Stimulated activated CD8-positive, alpha-beta memory T cell treated with anti-CD3 and anti-CD28 coated beads, Interleukin-7, amount 100 ng/mL, for 24 hours (primary cell): Measurements from ENCODE around the gene PDE4D.
"Not testable (repeated sequence)": the region's sequence is repeated elsewhere in the genome, so short reads cannot be mapped to it uniquely, and the experiment has no call there.

Experiments
- DNase-seq: peaks from one replicate; pipeline ENCODE4 v3.0.0-alpha.2; 2020; ENCODE audit warnings: low read depth

The PDE4D gene

DNA sequence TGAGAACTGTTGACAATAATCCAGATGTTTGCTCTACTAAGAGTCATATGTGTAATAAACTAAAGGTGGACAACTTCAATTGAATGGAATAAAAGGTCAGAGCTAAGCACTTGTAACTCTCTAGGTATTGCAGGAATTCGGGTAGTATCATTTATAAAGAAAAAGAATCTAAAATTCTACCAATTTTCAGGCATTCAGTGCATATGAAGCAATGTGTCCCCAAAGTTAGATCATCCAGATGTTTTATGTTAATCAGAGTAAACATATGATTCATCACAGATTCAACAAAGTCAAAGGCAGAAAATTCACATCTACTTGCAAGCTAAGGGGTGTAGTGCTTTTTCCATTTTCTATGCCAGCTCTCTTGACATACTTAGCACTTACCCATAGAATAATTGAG is 477.1 kb downstream of the PDE4D start:
- no peak for DNase-seq

DNA sequence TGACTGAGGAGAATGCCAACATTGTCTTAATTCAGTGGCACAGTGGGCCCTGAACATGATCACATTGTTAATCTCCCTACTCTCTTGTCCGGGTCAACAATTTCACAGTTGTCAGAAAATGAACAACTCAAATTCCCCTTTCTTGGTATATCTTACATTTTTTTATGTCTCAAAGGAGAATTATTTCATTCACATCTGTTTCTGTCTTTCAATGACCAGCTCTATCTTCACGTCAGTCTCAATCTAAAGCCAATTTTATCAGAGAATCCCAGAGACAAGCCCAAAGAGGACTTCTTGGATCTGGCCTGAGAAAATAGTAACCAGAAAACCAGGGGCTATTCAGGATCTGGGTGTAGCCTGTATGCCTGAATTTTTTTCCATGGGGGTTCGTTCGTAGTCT is 477.5 kb downstream of the PDE4D start:
- no peak for DNase-seq

DNA sequence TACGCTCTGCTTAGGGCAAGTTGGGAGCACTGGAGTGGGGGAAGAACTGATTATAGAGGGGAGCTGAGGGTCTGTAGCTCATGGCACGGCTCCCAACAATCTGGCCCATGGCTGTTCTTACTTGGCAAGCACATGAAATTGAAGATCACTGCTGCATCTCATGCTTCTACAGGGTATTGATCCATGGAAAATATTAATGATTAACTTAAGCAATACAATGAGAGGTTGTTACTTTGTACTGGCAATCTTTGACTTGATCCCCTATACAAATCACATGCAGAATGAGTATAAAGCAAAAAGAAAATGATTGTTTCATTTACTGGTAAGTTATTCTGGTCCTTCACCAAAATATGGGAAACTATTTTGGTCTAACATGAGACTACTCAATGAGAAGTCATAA is 481.1 kb downstream of the PDE4D start:
- DNase-seq, result no peak

GRCh38 chr5:59408997-59409396 is 484.5 kb downstream of the PDE4D start:
- not testable (repeated sequence) for DNase-seq

DNA sequence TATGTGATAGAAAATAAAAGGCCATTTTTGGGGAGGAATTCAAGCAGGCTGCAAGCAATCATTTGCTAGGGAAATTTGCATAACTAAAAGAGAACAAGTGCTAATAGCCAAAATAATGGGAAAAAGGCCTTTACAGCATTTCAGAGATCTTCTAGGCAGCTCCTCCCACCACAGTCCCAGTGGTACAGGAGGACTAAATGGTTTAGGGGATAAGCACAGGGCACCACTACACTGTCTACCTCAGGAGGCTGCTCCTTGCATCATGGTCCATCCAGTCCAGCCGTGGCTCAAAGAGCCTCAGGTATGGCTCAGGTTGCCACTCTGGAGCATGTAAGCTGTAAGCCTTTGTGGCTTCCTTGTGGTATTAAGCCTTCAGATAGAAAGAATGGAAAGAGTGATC is 485.6 kb downstream of the PDE4D start:
- DNase-seq, result no peak

GRCh38 chr5:59401637-59402036 is 491.9 kb downstream of the PDE4D start:
- DNase-seq, result no peak

GRCh38 chr5:59394956-59395355 is 498.6 kb downstream of the PDE4D start:
- DNase-seq, result not testable (repeated sequence)

GRCh38 chr5:59393585-59394420 is 499.7 kb downstream of the PDE4D start:
- DNase-seq, result no peak

GRCh38 chr5:59391576-59391975 is 501.9 kb downstream of the PDE4D start:
- no peak for DNase-seq

GRCh38 chr5:59390989-59391388 is 502.5 kb downstream of the PDE4D start:
- DNase-seq, result no peak

DNA sequence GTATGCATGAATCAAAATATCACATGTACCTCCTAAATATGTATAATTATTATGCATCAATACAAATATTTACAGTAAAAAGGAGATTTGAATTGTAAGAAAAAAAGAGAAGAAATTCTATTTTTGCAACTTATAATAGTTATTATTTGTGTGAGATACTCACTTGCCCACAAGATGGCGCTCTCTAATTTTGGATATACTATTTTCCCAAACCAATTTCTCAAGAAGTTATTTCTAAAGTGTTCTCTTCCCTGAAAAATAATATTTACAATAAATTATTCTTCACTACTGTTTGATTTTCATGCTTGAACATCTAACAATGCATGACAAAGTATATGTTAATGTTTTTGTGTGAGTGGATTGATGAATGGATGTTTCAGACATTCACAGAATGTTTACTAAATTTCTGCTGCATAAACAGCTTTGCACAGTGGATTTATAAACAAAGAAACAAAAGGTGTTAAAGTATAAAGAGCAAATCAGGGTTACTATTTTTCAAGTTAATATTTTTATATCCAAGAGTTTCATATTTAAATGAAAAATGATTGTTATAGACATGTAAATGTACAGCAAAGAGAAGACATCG is 503.4 kb downstream of the PDE4D start:
- no peak for DNase-seq

DNA sequence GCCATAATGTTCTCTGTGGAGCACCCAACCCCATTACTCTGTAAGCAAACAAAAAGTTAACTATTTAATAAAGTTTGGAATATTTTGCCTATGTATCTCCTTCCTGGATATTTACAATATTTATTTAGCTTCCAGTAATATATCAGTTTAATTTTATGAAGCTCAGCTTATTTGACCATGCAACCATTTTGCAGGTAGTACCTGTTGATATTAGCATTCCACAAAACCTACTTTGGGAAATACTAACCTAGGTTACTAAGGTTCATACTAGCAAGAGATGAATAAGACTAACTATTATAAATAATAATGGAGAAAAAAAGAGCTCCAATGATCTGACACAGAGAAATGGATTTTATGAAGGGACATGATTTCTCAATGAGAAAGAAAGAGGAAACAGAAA is 506.4 kb downstream of the PDE4D start:
- no peak for DNase-seq

GRCh38 chr5:59385700-59386099 is 507.8 kb downstream of the PDE4D start:
- no peak for DNase-seq

DNA sequence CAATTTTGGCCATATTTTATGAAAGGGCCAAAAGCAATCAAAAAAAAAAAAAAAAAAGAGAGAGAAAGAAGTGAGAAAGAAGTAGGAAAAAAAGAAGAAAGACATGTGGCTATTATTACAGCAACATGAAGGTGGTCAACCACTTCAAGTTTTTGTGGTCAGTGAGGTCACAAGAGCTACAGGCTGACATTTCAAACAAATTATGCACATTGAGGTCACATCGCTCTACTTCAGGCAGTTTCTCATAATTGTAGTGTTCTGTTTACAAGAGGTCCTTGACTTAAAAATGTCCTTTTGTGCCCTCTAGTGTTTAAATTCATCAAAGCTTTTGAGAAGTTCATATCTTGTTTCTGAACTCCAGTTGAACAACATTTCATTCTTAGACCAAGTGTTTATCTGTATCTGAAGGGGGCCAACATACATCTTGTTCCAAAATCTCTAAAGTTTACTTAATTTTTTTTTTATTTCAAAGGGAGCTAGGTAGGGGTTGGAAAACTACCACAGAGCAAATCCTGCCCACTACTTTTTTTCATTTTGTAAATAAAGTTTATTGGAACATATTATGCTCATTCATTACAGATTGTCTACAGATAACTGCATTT is 513.1 kb downstream of the PDE4D start:
- no peak for DNase-seq

- DNase-seq, result not testable (repeated sequence)
Observed at GRCh38 chr5:59374036-59374435, 519.5 kb downstream of the PDE4D start.

DNA sequence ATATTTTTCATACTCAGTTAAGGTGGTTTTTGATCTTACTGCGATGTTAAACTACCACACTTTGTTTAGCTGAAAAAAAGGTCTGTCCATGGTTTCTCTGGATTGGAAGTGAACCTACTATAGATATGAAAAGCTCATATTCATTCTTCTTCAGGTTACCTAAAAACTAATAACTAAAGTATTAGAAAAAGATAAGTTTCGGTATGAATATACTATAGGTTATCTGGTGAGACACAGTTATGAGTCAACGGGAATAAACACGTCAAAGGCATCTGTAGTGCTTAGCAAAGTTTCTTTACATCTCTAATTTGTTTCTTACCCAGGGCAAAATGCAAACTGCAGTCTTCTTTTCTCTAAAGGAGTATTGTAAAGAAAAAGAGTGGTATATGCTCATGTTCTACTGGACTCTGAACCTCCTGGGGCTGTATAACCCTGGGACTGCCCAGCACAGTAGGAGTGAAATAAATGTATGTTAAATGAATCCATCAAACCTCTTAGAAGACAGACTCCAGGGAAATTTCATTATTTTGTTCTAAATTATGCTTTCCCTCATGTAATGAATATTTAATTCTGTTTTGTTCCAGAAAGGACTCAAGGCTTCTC is 521.9 kb downstream of the PDE4D start:
- DNase-seq, result no peak

GRCh38 chr5:59368951-59369350 is 524.6 kb downstream of the PDE4D start:
- no peak for DNase-seq

DNA sequence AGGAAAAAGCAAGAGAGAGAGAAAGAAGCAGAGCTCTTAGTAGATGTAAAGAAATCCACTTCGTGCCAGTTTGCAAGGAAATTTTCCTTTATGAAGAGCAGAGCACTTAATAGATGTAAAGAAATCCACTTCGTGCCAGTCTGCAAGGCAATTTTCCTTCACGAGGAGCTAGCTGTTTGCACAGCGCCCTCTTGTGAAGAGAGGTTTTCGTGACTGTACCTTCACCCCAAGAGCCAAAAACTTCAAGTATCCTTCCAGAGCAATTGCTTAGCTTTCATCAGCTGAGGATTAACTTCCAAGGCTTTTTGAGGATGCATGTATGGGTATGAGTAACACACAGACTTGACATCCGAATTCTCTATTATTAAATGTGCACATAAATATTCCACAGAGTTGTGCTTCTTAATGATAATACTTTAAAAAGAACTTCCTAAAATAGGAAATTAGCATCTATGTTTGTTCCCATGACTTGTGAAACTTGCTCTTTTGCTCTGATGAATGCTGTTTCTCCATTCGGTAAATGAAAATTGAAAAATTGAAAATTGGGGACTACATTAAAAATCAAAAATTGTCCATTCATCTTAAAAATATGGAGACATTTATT is 525.6 kb downstream of the PDE4D start:
- DNase-seq, result no peak

DNA sequence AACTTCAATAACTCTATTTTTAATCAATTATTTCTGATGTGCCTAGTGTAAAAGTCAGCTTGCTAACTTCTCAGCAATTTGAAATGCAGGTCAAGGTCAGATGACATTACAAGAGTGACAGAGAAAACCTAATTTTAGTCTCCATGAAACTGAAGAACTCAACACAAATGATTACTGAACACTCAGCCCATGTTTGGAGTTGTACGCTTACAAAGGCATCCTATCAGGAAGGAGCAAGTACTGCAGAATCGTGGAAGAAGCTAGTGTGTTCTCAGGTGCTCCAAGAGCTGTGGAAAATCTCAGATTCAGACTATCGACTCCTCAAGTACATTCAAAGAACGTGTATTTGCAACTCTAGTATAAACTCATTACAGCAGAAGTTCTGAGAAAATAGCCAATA is 526.7 kb downstream of the PDE4D start:
- DNase-seq, result no peak

GRCh38 chr5:59362438-59362837 is 531.1 kb downstream of the PDE4D start:
- DNase-seq, result no peak

DNA sequence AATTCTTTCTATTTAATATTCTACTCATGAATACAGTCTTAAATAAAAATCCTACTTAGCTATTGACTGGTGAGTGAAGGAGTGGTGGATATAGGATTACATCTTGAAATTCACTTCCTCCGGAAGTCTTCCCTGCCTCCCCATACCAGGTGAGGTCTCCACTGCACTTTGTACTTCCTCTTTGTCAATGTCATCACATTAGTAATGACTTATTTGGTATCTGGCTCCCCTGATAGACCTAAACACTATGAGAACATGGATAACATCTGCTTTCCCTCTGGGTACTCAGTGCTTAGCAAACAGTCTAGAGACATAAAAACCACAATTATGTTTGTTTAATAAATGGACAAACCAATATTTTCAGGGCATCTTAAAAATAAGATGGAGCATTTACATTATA is 532.1 kb downstream of the PDE4D start:
- DNase-seq, result no peak

- no peak for DNase-seq
Observed at GRCh38 chr5:59360130-59360555, 533.4 kb downstream of the PDE4D start.
